NOMO-1 (cell line): ENCODE data around the gene PILRB.
A peak's percentile ranks its signal among the peaks of the same experiment; 100 is the strongest.
"Not testable (repeated sequence)": the region's sequence is repeated elsewhere in the genome, so short reads cannot be mapped to it uniquely, and the experiment has no call there.

Source experiments
- DNase-seq, 2 experiments: peaks; one replicate each; lab custom pipeline; 2025; ENCODE audit not compliant: unreplicated experiment in 2 of 2; lab: John Stamatoyannopoulos, UW

PILRB gene

GRCh38 chr7:100358027-100358856, at the start of gene PILRB:
Gene PILRB (plus strand): TSS chr7:100358117. CDS start chr7:100358303, 186 bp downstream.
- DNase-seq: no peak

- DNase-seq: not testable (repeated sequence)
Measured at GRCh38 chr7:100318329-100318728, 39.6 kb upstream of the PILRB start.

GRCh38 chr7:100321648-100322047, 36.3 kb upstream of the PILRB start:
- not testable (repeated sequence) for DNase-seq

- DNase-seq: not testable (repeated sequence)
Measured at GRCh38 chr7:100324194-100324593, 33.7 kb upstream of the PILRB start.

- DNase-seq: not testable (repeated sequence)
Measured at GRCh38 chr7:100325671-100326070, 32.2 kb upstream of the PILRB start.

GRCh38 chr7:100326914-100327313, 31.0 kb upstream of the PILRB start:
- not testable (repeated sequence) for DNase-seq

- peak; percentile 86 to 94 for DNase-seq
Measured at GRCh38 chr7:100335566-100336466, 22.1 kb upstream of the PILRB start.

- DNase-seq: not testable (repeated sequence)
Measured at GRCh38 chr7:100338083-100338696, 19.7 kb upstream of the PILRB start.

- not testable (repeated sequence) for DNase-seq
Measured at GRCh38 chr7:100341286-100341685, 16.6 kb upstream of the PILRB start.

GRCh38 chr7:100342765-100343164, 15.2 kb upstream of the PILRB start:
- no peak for DNase-seq

- not testable (repeated sequence) for DNase-seq
Measured at GRCh38 chr7:100344124-100344559, 13.8 kb upstream of the PILRB start.

- peak; percentile 13 to 32 for DNase-seq
Measured at GRCh38 chr7:100344560-100345287, 13.2 kb upstream of the PILRB start.

- DNase-seq: peak; percentile 12 to 47
Measured at GRCh38 chr7:100345288-100345672, 12.6 kb upstream of the PILRB start.

GRCh38 chr7:100346921-100347320, 11.0 kb upstream of the PILRB start:
- no peak for DNase-seq

GRCh38 chr7:100348805-100349204, 9.1 kb upstream of the PILRB start:
- no peak for DNase-seq

- DNase-seq: no peak
Measured at GRCh38 chr7:100349757-100350156, 8.2 kb upstream of the PILRB start.

- DNase-seq: no peak
Measured at GRCh38 chr7:100351657-100352058, 6.3 kb upstream of the PILRB start.

- not testable (repeated sequence) for DNase-seq
Measured at GRCh38 chr7:100352230-100352781, 5.6 kb upstream of the PILRB start.

- no peak for DNase-seq
Measured at GRCh38 chr7:100352984-100353684, 4.8 kb upstream of the PILRB start.
